Gastroesophageal sphincter (tissue), 4 donors: ENCODE results near the gene PAX3. TPM values are rescaled to one million over a fixed set of nuclear protein-coding genes. Genes with fewer than 3 reads are reported as not detected.

Experiments used
- ATAC-seq: fragments of 150-250 bp; one replicate; pipeline ENCODE4 v1.9.1; 2016; ENCODE audit warnings: mild to moderate bottlenecking, moderate library complexity
- H3K27ac ChIP-seq, 4 donors: fragments of 200-600 bp; sonication (generic) in 3 of 4; 1 replicate in 3 of 4; 2 replicates in 1 of 4; pipeline ENCODE4 v1.5.1; 2016 to 2019
- H3K27me3 ChIP-seq: fragments of 200-600 bp; sonication (generic); one replicate; pipeline ENCODE4 v1.5.1; 2019
- H3K36me3 ChIP-seq, 2 donors: fragments of 200-600 bp; sonication (generic); one replicate each; pipeline ENCODE4 v1.5.1; 2019; ENCODE audit warnings: control low read depth in 1 of 2
- H3K4me1 ChIP-seq, 3 donors: fragments of 200-600 bp; sonication (generic); 1 replicate in 2 of 3; 2 replicates in 1 of 3; pipeline ENCODE4 v1.5.1; 2016 to 2019; ENCODE audit warnings: control low read depth in 2 of 3
- H3K4me3 ChIP-seq, 2 donors: fragments of 200-600 bp; sonication (generic); one replicate each; pipeline ENCODE4 v1.5.1; 2019; ENCODE audit warnings: mild to moderate bottlenecking in 1 of 2, moderate library complexity in 1 of 2
- H3K9me3 ChIP-seq, 3 donors: fragments of 200-600 bp; sonication (generic); one replicate each; pipeline ENCODE4 v1.5.1; 2017 to 2019; ENCODE audit warnings: control low read depth in 2 of 3
- EP300 ChIP-seq: sonication (generic); formaldehyde crosslinking; IDR thresholded peaks from one replicate; pipeline ENCODE4 v1.6.1; 2017; ENCODE audit warnings: antibody characterized with exemption, mild to moderate bottlenecking
- POLR2A ChIP-seq, 2 donors: fragments of 450-650 bp; IDR thresholded peaks; one replicate each; pipeline ENCODE4 v1.6.1; 2017; ENCODE audit warnings: antibody characterized with exemption in 2 of 2, mild to moderate bottlenecking in 2 of 2, moderate library complexity in 1 of 2
- POLR2AphosphoS5 ChIP-seq: sonication (generic); formaldehyde crosslinking; IDR thresholded peaks from one replicate; pipeline ENCODE4 v1.6.1; 2017; ENCODE audit warnings: antibody characterized with exemption
- WGBS, 2 donors: methylation state at CpG; one replicate each; pipeline ENCODE4 v1.1.5; 2018; ENCODE audit warnings: low coverage in 1 of 2; 5-methylcytosine and 5-hydroxymethylcytosine counted together
- total RNA-seq, 4 donors: library from RNA; depleted of rRNA; stranded (reverse); fragments of >200 nt; gene quantifications; one replicate each; pipeline ENCODE4 v1.1.0, GENCODE V29; 2016
- TF ChIP-seq, protein P1 (sequence below), 4 experiments: fragments of 200-600 bp in 2 of 4; fragments of 450-650 bp in 2 of 4; sonication (generic) in 1 of 4; IDR thresholded peaks; one replicate each; pipeline ENCODE4 v1.5.1; 2017 to 2019; ENCODE audit warnings: antibody characterized with exemption in 4 of 4, mild to moderate bottlenecking in 2 of 4, moderate library complexity in 2 of 4

The PAX3 gene
- total RNA-seq, 4 donors from 2014 or later: 0.31 TPM; not detected in 3

DNA sequence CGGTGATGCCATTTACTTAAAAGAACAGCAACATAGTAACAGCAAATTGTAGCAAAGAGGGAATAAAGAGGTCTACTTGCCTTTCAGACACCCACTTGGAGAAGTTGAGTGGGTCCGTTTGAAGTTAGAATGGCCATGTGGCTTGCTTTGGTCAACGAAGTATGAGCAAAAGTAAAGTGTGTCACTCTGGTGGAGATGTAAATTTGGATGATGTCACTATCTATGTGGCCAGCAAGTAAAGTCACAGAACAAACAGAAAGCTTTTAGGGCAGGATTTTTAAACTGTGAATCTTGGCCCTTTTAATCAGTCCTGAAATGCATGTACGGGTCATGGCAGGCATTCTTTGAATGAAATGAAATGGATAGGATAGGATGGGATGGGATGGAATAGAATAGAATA is 120.3 kb downstream of the PAX3 start:
- no peak overlapping the region for H3K27ac ChIP-seq
- H3K4me1 ChIP-seq: no peaks in the 10 kb centered on the region
- ATAC-seq: no peak
- TF ChIP-seq POLR2AphosphoS5: no peak
- no peak for TF ChIP-seq POLR2A (IDR thresholded peaks at IDR 0.05)
- no peak for TF ChIP-seq EP300
- TF ChIP-seq, protein P1, sequence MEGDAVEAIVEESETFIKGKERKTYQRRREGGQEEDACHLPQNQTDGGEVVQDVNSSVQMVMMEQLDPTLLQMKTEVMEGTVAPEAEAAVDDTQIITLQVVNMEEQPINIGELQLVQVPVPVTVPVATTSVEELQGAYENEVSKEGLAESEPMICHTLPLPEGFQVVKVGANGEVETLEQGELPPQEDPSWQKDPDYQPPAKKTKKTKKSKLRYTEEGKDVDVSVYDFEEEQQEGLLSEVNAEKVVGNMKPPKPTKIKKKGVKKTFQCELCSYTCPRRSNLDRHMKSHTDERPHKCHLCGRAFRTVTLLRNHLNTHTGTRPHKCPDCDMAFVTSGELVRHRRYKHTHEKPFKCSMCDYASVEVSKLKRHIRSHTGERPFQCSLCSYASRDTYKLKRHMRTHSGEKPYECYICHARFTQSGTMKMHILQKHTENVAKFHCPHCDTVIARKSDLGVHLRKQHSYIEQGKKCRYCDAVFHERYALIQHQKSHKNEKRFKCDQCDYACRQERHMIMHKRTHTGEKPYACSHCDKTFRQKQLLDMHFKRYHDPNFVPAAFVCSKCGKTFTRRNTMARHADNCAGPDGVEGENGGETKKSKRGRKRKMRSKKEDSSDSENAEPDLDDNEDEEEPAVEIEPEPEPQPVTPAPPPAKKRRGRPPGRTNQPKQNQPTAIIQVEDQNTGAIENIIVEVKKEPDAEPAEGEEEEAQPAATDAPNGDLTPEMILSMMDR (IDR thresholded peaks at IDR 0.05): no peak
- no peak overlapping the region for H3K4me3 ChIP-seq
- H3K9me3 ChIP-seq: no peaks in the 10 kb centered on the region
- H3K36me3 ChIP-seq: no peaks in the 10 kb centered on the region
- 65 to 80% methylated on average over 4 of the region's 4 CpGs for WGBS, 2 donors
- H3K27me3 ChIP-seq: peaks cover 26% of the 10 kb centered on the region

DNA sequence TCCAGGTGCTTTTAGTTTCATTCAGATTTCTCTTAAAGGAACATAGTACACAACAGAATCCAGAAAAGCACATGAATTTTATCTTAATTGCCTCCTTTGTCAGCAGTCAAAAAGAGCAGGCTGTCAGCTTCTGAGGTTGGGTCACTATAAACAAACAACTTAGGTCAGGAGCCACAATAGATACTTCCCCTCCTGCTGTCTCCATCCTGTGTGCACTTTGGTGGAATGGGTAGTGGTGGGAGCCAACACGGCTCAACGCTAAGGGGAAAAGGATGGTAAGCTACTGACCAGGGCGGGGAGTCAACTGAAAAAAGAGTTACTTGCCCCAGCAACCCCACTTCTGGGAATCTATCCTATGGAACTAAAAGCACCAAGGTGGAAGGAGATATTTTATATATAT is 121.9 kb downstream of the PAX3 start:
- H3K27me3 ChIP-seq: peaks cover 26% of the 10 kb centered on the region
- no peaks in the 10 kb centered on the region for H3K4me1 ChIP-seq
- no peak for ATAC-seq
- no peaks in the 10 kb centered on the region for H3K36me3 ChIP-seq
- H3K9me3 ChIP-seq: no peaks in the 10 kb centered on the region
- no peak overlapping the region for H3K4me3 ChIP-seq
- TF ChIP-seq EP300 (no peak), POLR2AphosphoS5 (no peak), POLR2A (IDR thresholded peaks at IDR 0.05) (no peak)
- TF ChIP-seq, protein P1 (IDR thresholded peaks at IDR 0.05): no peak
- H3K27ac ChIP-seq: no peak overlapping the region
- WGBS, 2 donors: 21 to 28% methylated on average over 2 of the region's 3 CpGs

DNA sequence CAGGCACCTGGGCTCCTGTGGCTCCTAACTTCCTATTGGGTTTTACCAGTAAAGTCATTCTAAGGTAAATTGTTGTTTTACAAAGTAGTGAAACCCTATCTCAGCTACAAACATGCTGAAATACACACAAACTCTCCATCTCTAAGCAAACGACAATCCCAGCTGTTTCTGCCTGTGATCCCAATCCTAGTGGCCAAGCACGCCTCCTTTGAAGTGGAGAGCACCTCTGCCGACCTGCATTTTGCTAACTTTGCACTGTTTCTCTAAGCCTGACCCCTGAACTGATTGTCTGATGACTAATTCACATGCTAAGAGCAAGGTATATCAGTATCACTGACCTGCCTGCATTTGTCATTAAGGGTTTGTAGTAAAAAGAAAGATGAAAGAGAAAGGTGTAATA is 124.3 kb downstream of the PAX3 start:
- Histone ChIP-seq H3K27ac (no peak overlapping the region), H3K36me3 (no peaks in the 10 kb centered on the region), H3K4me3 (no peak overlapping the region), H3K27me3 (peaks cover 26% of the 10 kb centered on the region), H3K4me1 (no peaks in the 10 kb centered on the region), H3K9me3 (no peaks in the 10 kb centered on the region)
- TF ChIP-seq EP300 (no peak), POLR2A (IDR thresholded peaks at IDR 0.05) (no peak), POLR2AphosphoS5 (no peak)
- TF ChIP-seq, protein P1 (IDR thresholded peaks at IDR 0.05): no peak
- WGBS, 2 donors: 0 to 15% methylated on average over 2 to 3 of the region's 3 CpGs
- ATAC-seq: no peak

DNA sequence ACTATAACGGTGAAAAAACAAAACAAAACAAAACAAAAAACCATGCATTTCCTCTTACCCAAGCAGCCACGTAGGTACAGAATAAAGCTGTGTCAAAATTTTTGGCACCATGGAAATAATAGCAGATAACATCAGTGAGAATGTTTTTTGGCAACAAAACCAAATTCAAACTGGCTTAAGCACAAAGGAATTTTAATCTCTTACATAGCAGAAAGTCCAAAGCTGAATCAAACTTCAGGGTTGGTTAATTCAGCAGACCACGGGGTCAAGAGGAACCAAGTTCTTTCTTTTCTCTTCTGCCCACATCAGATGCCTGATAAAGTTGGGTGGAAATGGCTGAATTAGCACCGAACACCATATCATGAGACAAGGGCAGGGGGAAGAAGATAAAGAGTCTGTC is 129.5 kb downstream of the PAX3 start:
- Histone ChIP-seq H3K9me3 (no peaks in the 10 kb centered on the region), H3K4me3 (no peak overlapping the region), H3K27me3 (peaks cover 9% of the 10 kb centered on the region), H3K27ac (no peak overlapping the region), H3K4me1 (no peaks in the 10 kb centered on the region), H3K36me3 (no peaks in the 10 kb centered on the region)
- 44 to 70% methylated on average over 4 of the region's 4 CpGs for WGBS, 2 donors
- TF ChIP-seq POLR2AphosphoS5 (no peak), EP300 (no peak), POLR2A (IDR thresholded peaks at IDR 0.05) (no peak)
- TF ChIP-seq, protein P1 (IDR thresholded peaks at IDR 0.05): no peak
- no peak for ATAC-seq

DNA sequence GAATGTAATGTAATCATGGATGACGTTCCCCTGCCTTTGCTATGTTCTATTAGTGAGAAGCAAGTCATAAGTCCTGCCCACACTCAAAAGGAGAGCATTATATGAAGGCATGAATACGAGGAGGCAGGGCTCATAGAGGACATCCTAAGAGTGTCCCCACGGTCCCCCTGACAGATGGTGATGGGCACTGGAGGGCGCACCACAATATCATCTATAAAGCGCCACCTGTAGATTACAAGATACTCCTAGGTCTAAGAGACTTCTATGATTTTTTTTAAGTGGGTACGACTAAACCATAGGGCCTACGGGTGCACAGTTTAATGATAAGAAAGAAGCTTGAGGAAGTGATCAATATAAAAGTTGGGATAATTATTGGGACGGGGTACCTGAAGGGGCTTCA is 131.0 kb downstream of the PAX3 start:
- TF ChIP-seq, protein P1 (IDR thresholded peaks at IDR 0.05): no peak
- Histone ChIP-seq H3K27ac (no peak overlapping the region), H3K4me1 (no peaks in the 10 kb centered on the region), H3K9me3 (no peaks in the 10 kb centered on the region), H3K4me3 (no peak overlapping the region), H3K36me3 (no peaks in the 10 kb centered on the region), H3K27me3 (peaks cover 19% of the 10 kb centered on the region)
- no peak for ATAC-seq
- WGBS, 2 donors: 67 to 75% methylated on average over 6 to 8 of the region's 8 CpGs
